DMS114 treated with DMSO at 0.1 percent for 48 hours (cell line): ENCODE data around the gene ACSS3.
A peak's percentile ranks its signal among the peaks of the same experiment; 100 is the strongest.

Experiments
- DNase-seq: peaks from one replicate; lab custom pipeline; 2025; ENCODE audit not compliant: unreplicated experiment; lab: John Stamatoyannopoulos, UW

The ACSS3 gene

GRCh38 chr12:81216739-81217138 is 138.9 kb downstream of the ACSS3 start:
- DNase-seq: no peak

GRCh38 chr12:81221681-81222080 is 143.8 kb downstream of the ACSS3 start:
- no peak for DNase-seq

- no peak for DNase-seq
These were observed 145.1 kb downstream of the ACSS3 start for GRCh38 chr12:81222846-81223592.

- no peak for DNase-seq
These were observed 146.7 kb downstream of the ACSS3 start for GRCh38 chr12:81224626-81225025.

GRCh38 chr12:81229759-81230158 is 151.9 kb downstream of the ACSS3 start:
- DNase-seq: no peak

- no peak for DNase-seq
These were observed 153.9 kb downstream of the ACSS3 start for GRCh38 chr12:81231574-81232368.

- no peak for DNase-seq
These were observed 167.6 kb downstream of the ACSS3 start for GRCh38 chr12:81245458-81245857.

- no peak for DNase-seq
These were observed 168.2 kb downstream of the ACSS3 start for GRCh38 chr12:81245907-81246570.

- no peak for DNase-seq
These were observed 172.1 kb downstream of the ACSS3 start for GRCh38 chr12:81249976-81250375.

GRCh38 chr12:81252228-81252627 is 174.3 kb downstream of the ACSS3 start:
- DNase-seq: no peak

- no peak for DNase-seq
These were observed 175.5 kb downstream of the ACSS3 start for GRCh38 chr12:81253360-81253759.

- no peak for DNase-seq
These were observed 177.6 kb downstream of the ACSS3 start for GRCh38 chr12:81255456-81255855.

- DNase-seq: no peak
These were observed 178.1 kb downstream of the ACSS3 start for GRCh38 chr12:81255947-81256346.

- peak; percentile 41 for DNase-seq
These were observed 180.2 kb downstream of the ACSS3 start for GRCh38 chr12:81257947-81258551.

- DNase-seq: no peak
These were observed 181.5 kb downstream of the ACSS3 start for GRCh38 chr12:81259360-81259759.

- DNase-seq: no peak
These were observed 183.8 kb downstream of the ACSS3 start for GRCh38 chr12:81261508-81262207.

- DNase-seq: no peak
These were observed 185.2 kb downstream of the ACSS3 start for GRCh38 chr12:81263072-81263471.

GRCh38 chr12:81270385-81270784 is 192.5 kb downstream of the ACSS3 start:
- DNase-seq: no peak

GRCh38 chr12:81274637-81275529 is 197.0 kb downstream of the ACSS3 start:
- no peak for DNase-seq

- DNase-seq: no peak
These were observed 206.3 kb downstream of the ACSS3 start for GRCh38 chr12:81284137-81284536.
